Right lung (tissue), 5 donors: ENCODE measurements around the gene TGFBI. TPM values are rescaled to one million over a fixed set of nuclear protein-coding genes. Genes with fewer than 3 reads are reported as not detected.

Source experiments
- DNase-seq, 2 donors: peaks; one replicate each; pipeline ENCODE4 v3.0.0-alpha.2; 2013
- polyA plus RNA-seq, 5 donors: library from polyadenylated mRNA; unstranded; fragments of 120-200 nt; gene quantifications; one replicate each; pipeline versions ENCODE4 v1.2.1 to v1.2.3, GENCODE V29; 2013; ENCODE audit warnings: inconsistent platforms in 1 of 5, low replicate concordance in 1 of 5; ENCODE audit not compliant: insufficient read length in 5 of 5, insufficient read depth in 1 of 5

TGFBI gene
- polyA plus RNA-seq, 5 donors, result 126 to 164 (median 135) TPM

DNA sequence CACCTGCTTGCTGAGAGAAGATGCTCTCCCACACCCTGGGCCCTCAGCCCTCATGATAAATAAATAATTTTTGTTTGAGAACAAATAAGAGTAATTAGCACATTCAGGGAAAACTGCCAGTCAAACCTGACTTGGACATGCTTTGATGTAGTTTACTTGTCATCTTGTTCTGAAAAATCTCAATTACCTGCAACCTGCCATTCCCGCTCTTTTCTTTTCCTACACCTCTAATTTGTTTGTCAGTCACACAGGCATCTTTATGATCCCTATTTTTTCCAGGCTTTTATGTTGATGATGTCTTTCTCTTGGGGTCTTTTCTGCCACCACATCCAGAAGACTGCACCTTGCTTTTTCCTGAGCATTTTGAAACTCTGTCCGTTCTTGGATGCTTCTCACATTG lies 28.6 kb upstream of the TGFBI start:
- DNase-seq, result no peak

DNA sequence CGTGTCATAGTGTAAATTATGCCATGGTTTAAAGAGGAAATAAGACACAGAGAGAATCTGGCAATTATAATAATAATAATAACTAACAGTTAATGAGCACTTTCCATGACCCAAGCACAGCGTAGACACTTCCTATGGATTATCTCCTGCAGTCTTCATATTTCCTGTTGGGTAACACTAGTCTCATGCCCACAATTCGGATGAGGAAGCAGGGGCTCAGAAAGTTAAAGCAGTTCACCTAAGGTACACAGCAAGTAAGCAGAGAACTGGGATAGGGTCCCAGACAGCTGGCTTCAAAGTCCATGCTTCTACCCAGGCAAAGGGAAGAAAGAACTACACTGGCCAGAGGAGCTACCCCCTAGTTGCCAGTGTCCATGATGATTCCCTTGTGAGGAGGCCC lies 27.9 kb upstream of the TGFBI start:
- DNase-seq, result no peak

DNA sequence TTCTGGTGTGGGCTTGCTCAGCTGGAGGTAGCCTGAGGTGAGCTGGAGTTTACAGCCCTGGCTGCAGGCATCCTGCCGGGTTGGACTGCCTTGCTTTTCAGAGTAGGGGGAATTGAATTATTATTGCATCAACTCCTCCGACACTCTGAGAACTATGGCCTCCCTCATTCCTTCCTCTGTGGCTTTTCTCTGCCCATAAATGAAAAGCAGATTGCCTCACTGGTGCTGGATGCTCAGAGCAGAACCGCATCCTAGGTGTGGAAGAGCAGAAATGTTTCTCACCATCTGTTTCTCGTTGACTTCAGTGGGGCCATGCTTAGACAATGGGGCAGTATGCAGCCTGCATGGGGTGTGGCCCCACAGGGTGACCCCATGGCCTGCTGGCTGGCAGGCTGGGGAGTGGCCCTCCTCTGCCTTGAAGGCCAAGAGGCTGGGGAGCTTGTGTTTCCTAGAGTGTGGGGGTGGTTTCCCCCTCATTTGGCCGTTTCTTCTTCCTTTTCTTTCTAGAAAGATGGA lies 27.3 kb upstream of the TGFBI start:
- DNase-seq, result no peak

DNA sequence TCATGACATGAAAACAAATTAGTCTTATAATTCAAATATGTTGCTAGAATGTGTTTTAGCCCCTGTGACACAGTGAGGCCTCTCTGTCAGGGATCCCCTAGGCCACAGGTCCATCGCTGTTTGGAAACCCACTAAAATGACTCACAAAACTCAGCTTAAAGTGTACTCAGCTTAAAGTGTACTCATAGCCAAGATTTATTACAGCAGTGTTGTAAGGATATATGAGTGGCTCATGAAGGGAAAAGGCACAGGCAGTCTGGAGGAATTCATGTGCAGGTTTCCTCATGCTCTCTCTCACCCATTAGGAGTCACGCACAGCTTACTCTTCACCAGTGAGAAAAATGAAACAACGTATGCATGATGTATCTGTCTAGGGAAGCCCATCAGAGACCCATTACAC lies 24.4 kb upstream of the TGFBI start:
- no peak for DNase-seq

DNA sequence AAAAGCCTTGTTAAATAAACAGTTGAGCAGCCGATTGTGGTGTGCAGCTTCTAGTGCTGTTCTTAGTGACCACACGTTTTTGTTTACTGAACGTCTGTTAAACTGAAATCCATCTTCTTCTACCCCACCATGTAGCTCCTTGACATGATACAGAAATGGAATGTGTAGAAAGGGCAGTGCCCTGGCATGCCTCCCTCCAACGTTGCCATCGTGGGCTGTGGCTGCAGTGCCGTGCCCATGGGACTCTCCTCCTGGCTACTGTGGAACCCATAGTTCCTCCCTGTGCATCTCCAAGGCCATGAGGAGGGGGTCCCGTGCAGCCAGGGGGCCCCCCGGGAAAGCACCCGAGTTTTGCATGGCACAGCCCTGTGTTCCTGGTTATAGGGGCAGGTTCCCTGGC lies 23.3 kb upstream of the TGFBI start:
- DNase-seq, result no peak

DNA sequence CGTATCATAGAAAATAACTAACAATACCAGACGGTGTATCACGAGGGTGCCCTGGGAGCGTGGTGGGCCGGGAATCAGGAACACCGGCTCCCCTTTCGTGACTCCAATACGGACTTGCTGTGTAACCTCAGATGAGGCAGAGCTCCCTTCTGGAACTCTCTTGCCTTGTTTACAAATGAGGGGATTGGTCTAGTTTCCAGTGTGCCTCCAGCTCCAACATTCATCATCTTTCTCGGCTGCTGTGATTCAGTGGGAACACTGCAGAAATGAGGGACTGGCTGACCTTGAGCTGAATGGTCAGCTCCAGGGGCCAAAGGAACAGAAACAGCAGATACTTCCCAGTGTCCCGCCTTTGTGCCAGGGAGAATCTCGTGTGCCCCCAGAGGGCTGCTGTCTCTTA lies 22.6 kb upstream of the TGFBI start:
- no peak for DNase-seq

DNA sequence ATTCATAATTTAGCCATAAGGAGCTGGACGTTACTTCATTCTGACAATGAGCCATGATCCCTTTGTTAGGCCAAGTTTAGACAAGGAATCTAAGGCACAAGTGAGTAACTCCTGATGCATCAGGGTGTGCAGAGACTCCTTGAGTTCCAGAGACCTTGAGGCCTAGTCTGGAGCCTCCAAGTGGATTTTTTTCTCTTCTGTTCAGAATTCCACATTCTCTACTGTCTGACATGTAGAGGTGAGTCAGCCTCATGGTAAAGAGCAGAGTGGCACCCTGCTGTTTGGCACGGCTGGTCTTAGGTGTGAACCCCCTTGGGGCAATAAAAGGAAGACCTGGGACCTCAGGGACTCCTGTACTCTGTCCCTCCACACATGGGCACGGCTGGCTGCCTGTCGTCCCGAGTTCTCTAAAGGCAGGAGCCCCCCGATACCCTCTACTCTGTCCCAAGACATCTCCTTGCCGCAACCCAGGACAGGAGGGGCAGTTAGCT lies 22.0 kb upstream of the TGFBI start:
- no peak for DNase-seq

DNA sequence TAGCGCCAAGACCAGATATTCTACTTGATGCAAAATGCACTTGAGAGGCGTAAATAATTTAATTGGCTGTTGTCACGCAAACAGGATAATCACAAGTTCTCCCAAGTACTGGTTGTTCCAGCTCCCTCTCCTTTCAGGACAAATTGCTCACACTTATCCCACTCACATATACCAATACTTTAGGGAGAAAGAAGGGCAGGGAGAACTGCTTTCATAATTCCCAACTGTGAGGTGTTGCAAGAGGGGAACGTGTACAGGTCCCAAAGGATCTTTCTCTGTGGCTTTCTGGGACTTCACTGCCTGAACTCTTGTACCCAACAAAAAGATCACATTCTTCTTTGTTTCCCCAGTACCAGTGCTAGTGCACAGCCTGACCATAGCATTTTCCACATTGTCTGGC lies 21.5 kb upstream of the TGFBI start:
- no peak for DNase-seq

DNA sequence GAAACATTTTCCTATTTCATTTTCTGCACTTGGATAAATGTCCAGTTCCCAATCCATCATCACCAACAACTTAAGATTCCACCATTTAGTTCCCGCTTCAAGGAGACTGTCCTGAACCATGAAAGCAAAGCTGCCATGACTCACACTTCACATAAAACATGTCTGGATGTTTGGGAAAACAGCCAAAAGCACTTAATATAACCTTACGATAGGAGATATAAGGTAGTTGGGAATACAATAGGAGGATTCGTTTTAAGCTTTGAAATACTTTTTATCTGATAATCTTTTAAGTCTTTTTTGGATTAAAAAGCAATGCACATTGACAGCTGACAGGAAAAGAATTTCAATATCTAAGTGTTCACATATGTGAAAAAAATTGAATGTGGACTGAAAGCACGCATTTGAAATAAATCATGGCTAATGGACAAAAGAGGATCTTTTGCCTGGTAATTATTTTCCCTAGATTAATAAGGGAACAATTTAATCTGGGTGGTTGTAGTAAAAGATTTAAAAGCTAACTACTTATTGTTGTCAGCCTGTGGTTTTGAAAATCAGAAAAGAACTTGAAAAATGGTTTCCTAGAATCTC lies 17.3 kb upstream of the TGFBI start:
- DNase-seq, result no peak

DNA sequence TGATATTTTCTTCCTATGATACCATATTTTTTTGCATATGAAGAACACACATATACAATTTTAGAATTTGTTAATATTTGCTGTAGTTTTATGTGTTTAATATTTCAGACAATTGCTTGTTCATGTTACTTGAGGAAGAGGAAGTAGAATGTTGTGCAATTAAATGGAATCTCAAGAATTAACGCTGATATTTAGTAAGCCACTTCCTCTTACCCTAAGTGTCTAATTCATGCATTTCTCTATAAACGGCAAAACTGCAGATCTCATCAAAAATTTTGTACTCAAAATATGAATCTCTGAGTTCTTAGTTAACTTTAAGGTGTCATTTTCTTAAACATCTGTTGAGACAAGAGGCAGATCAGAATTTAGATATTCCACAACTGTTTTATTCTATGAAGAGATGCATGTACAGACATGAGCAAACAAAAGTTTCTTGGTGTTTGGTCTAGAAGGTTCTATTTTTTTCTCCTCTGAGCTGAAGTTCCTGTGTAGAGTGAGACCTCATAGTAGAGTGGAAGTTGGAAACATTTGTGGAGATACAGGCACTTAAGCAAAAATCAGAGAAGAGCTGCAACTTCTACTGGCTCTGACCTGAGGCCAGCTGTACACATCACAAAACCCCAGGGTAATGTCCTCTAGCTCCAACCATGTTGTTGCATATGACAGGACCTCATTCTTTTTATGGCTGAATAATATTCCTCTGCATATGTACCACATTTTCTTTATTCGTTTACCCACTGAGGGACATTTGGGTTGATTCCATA lies 16.6 kb upstream of the TGFBI start:
- DNase-seq, result no peak

DNA sequence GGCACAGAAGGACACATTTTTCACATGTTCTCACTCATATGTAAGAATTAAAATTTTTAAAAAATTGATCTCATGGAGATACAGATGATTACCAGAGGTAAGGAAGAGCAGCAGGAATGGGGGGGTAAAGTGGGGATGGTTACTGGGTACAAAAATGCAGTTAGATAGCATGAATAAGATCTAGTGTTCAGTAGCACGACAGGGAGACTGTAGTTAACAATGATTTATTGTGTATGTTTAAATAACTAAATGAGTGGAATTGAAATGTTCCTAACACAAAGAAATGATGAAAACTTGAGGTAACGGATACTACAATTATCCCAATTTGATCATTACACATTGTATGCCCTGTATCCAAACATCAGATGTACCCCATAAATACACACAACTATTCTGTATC lies 15.2 kb upstream of the TGFBI start:
- no peak for DNase-seq

DNA sequence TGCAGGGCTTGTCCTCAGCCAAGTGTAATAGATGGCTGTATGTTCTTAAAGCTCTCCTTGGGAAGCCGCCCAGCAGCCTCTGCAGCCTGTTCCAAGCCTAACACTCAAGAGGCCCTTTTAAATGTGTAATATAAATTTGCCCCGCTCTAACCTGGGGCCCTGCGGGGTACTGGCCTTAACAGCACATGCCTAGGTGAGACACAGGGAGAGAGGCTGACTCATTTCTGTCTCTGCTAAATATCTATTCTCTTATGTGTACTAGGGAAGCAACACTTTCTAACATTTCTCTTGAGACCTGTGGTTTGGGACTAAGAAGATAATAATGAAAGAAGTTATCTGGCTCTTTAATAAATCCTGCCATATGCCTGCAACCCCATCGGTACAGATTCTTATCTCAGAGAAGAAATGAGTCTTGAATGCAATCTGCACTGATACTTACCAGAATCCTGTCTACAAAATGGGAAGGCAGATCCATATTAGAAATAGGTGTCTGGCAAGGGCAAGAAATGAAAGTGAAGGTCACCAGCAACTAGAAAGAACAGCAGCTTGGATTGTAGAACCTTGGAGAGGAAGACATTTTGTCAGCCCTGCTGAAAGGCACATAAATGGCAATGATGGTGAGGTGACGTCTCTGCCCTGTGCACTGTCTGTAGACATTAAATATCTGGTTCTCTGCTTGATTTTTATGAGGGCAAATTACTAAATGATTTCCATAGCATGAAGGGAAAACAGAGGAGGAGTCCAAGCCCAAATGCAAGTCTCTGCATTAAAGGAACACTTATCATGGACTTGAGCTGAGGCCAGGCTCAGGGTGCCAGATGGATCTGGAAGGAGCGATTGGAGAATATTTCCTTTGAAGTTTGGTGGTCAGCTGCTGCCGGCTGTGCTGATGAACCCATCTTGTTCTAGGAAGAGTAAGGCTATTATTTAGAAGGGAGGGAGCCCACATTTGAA lies 14.5 kb upstream of the TGFBI start:
- DNase-seq, result peak in 1 of 2 donors; percentile 67

DNA sequence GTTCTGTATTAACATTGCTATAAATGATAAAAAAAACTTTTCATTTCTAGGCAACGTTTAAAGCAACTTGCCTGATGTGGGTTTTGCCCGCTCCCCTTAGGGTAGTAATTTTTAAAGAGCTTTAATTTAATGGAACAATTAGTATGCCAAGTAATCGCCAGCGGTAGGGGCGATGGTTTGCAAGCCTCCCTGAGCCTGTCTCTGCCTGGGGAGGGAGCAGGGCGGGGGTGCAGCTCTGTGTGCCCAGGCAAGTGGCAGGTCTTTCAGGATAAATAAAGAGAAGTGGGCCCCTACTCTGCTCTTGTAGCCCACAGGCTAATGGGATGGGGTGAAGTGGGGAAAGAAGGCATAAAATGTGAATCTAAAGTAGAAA lies 13.8 kb upstream of the TGFBI start:
- no peak for DNase-seq

DNA sequence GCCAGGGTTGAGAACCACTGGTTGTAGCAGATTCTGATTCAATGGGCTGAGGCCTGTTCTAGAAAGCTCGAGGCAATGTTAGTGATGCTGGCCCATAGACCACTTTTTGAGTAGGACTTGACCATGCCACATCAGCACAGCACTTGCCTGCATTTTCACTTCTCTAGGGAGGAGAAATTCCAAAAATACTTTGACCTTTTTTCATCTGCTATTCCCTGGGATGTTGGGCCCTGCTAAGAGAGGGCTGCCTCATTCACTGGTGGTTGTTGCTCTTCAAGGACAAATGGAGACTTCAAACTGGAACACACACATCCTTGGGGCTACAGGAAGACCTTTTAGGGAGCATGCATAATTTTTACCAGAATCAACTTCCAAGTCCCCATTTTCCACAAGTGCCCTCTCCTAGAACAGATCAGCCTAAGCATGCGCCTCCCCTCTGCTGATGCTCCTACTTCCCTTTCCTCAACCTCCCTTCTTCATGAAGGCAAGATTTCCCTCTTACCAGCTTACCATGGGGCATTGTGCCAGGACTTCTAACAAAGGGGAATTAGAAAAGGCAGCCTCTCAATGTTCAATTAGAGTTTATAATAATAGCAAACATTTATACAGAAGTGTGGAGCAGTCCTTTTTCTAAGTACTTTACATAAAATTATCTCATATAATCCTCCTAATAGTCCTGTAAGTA lies 12.7 kb upstream of the TGFBI start:
- no peak for DNase-seq

DNA sequence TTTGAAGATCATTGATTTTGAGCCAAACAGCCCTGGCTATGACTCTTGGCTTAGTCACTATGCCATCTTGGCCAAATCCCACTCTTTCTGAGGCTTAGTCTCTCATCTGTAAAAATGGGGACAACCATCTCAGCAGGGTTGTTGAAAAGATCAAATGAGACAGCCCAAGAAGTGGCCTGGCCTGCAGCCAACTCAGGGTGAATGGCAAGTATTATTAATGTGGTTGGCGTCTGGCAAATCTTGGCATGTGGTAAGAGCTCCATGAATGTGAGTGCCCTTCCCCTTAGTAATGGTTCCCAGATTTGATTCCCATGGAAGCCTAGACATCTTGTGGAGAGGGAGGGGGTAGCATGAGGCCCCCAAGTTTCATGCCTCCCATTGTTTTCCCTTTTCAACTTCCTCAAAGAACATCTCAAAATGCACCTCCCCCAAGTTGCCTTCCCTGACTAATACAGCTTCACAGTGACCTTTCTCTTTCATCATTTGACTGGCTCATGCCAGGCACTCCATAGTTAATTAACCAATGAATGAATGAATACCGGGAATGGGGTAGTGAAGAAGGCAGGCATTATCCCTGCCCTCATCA lies 11.8 kb upstream of the TGFBI start:
- DNase-seq, result no peak

DNA sequence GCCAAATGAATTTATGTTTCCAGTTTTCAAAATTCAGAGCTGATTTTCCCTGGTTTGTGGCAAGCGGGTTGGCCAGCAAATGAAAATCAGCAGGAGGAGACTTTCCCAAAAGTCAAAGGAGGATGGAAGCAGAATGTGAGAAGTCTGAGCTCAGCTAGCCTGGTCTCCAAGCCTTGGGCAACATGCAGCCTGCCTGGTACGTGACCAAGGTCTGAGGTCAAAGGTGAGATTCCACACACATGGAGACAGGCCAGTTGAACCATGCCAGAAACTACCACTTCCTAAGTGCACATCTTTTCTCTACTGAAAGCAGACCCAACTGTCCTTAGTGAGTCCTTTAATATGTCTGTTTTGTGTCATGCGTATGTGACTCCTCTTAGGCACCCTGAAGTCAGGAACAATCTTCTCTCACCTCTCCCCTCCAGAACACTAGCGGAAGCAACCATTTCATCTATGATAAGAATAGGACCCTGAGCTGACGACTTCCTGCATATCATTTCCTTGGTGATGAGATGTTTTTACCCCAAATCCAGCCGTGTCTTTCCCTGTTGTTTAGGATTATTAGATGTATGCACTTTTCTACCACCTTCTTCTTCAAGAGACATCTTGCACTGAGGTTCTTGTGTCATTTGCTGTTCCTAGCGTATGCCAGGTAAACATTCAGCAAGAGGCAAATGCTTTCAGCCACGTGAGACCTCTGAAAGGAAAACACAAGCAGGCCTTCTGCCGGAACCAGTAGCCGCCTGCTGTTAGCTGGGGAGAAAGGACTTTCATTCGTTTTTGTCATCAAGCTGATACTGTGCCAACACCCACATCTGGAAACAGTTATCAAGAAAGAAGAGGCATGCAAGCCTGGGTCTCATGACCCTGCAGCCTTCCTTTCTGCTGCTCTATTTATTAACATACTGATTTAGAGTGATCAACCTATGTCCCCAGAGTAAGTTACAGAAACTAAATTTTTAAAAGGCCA lies 9.7 kb upstream of the TGFBI start:
- peak; percentile 87 to 89 for DNase-seq

DNA sequence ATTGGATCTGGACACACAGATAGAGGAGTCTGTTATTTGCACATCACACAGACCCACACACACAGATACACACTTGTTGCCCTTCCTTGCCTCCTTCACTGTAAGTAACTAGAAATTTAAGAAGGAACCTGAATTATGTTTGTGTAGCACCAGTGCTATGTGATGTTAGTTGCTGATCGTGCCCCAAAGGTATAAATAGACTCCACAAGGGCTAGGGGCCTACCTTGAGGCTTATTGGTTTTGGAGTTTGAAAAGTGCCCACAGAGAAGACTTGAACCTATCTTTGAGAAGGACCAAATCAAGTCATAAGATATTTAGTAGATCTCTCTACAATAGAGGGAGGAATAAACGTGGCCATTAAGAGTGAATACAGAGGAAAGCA lies 8.8 kb upstream of the TGFBI start:
- no peak for DNase-seq

DNA sequence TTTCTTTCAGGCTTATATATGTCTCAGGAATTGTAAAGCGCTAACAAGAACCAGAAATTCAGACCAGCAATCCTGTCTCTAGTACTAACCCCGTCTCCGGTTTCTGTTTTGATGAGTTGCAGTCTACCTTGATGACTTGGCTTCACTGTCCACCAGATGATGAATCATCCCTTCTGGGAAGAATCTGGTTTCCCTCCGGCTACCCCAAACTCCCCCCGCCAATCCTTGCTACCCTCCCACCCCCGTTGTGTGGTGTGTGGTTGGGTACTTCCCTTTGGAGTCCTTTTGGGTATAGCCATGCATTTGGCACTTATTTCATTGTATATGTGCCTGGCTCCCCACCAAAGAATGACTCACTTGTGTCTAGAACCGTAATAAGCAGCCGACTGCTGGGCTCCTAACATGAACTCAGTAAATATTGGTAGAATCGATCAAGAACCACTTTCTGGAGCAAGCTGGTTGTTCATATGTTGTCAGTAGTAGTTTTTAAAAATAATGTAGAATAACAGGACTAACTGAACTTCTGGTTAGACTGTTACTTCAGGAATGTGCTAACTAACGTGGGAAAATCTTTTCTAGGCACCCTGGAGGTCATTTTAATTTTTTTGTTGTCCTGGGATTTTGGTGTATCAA lies 8.3 kb upstream of the TGFBI start:
- DNase-seq, result no peak

DNA sequence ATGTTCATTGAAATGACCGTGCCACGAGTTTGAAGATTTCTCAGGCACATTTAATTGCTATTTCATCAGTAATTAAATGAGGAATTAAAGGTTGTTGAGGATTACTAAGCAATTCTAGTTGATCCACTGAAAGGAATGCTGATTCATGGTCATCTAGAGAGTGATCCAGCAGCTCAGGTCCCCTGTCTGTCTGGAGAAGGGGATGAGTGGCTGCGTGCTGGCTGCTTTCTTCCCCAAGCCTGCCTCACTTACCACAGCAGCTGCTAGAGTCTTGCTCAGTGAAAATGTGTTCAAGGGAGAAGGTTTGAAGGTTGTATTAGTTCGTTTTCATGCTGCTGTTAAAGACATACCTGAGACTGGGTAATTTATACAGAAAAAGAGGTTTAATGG lies 7.8 kb upstream of the TGFBI start:
- no peak for DNase-seq

DNA sequence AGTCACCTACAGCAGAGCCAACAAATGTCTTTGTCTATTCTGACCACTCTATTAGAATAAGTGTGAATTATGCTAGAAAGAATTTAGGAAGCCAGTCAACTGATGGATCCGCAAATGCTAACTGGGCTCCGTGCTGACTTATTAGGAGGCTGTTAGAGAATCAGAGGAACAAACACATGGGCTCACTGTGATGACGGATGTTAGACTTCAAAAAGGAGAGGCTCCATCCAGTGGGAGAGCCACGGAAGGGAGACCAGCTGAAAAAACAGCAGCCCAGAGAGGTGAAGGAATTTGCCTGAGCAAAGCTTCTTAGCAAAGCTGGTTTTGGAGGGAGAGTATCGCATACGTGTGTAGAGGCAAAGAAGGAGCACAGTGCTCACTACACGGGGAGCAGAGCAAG lies 5.8 kb upstream of the TGFBI start:
- no peak for DNase-seq
